Neural cell (in vitro differentiated cells): Measurements from ENCODE around the gene PPP2R5A. TPM values are rescaled to one million over a fixed set of nuclear protein-coding genes. Genes with fewer than 3 reads are reported as not detected.

Source experiments
- H2AFZ ChIP-seq: fragments of 200-600, 300-800 bp; sonication (generic), shearing (Covaris generic); 2 replicates; pipeline ENCODE4 v1.6.0; 2014; ENCODE audit warnings: low read depth, mild to moderate bottlenecking, antibody characterized with exemption, low read length, moderate library complexity
- H3F3A ChIP-seq: fragments of 200-600 bp; shearing (Covaris generic); 2 replicates; pipeline ENCODE4 v1.6.1; 2016; ENCODE audit warnings: mild to moderate bottlenecking, moderate library complexity, mixed read lengths, antibody characterized with exemption, low read length; ENCODE audit not compliant: insufficient read depth, poor library complexity, severe bottlenecking
- H3K27ac ChIP-seq: fragments of 200-600, 300-800 bp; sonication (generic), shearing (Covaris generic); 2 replicates; pipeline ENCODE4 v1.5.1; 2014; ENCODE audit warnings: mild to moderate bottlenecking, low read length, moderate library complexity
- H3K27me3 ChIP-seq: fragments of 300-800, 200-600 bp; sonication (generic), shearing (Covaris generic); 2 replicates; pipeline ENCODE4 v1.6.0; 2014; ENCODE audit warnings: mild to moderate bottlenecking, low read depth, low read length, moderate library complexity; ENCODE audit not compliant: insufficient read depth
- H3K36me3 ChIP-seq: fragments of 300-800, 200-600 bp; sonication (generic), shearing (Covaris generic); 2 replicates; pipeline ENCODE4 v1.5.1; 2014; ENCODE audit warnings: mild to moderate bottlenecking, antibody characterized with exemption, low read length, moderate library complexity; ENCODE audit not compliant: insufficient read depth
- H3K4me2 ChIP-seq: fragments of 300-800, 200-600 bp; sonication (generic), shearing (Covaris generic); 2 replicates; pipeline ENCODE4 v1.6.0; 2014; ENCODE audit warnings: mild to moderate bottlenecking, low read length
- H3K4me3 ChIP-seq: fragments of 300-800, 200-600 bp; sonication (generic), shearing (Covaris generic); 2 replicates; pipeline ENCODE4 v1.5.1; 2014; ENCODE audit warnings: mild to moderate bottlenecking, low read length, moderate library complexity
- H3K79me2 ChIP-seq: fragments of 200-600 bp; shearing (Covaris generic); replicated peaks from 2 replicates; pipeline ENCODE4 v1.6.0; 2014; ENCODE audit warnings: mild to moderate bottlenecking, low read length, moderate library complexity; ENCODE audit not compliant: insufficient read depth
- H3K9ac ChIP-seq: fragments of 300-800, 200-600 bp; sonication (generic), shearing (Covaris generic); 2 replicates; pipeline ENCODE4 v1.6.1; 2016; ENCODE audit warnings: mild to moderate bottlenecking, low read length, mixed read lengths
- H3K9me2 ChIP-seq: fragments of 200-600 bp; shearing (Covaris generic); 2 replicates; pipeline ENCODE4 v1.6.1; 2016; ENCODE audit warnings: mild to moderate bottlenecking, low read length, mixed read lengths; ENCODE audit not compliant: insufficient read depth
- H3K9me3 ChIP-seq: fragments of 200-600, 300-800 bp; sonication (generic), shearing (Covaris generic); 2 replicates; pipeline ENCODE4 v1.6.1; 2016; ENCODE audit warnings: mild to moderate bottlenecking, mixed run types, low read length, moderate library complexity, mixed read lengths
- H4K20me1 ChIP-seq: fragments of 200-600 bp; shearing (Covaris generic); 2 replicates; pipeline ENCODE4 v1.6.1; 2016; ENCODE audit warnings: mild to moderate bottlenecking, mixed run types; ENCODE audit not compliant: insufficient read depth
- CTCF ChIP-seq: fragments of 450-650 bp; IDR thresholded peaks from 2 replicates; pipeline ENCODE4 v1.5.1; 2014; ENCODE audit warnings: antibody characterized with exemption, mild to moderate bottlenecking, moderate library complexity; ENCODE audit not compliant: poor library complexity, severe bottlenecking
- EP300 ChIP-seq: fragments of 450-650 bp; conservative IDR thresholded peaks from 2 replicates; pipeline ENCODE4 v1.6.1; 2014; ENCODE audit warnings: antibody characterized with exemption, mild to moderate bottlenecking, moderate library complexity; ENCODE audit not compliant: poor library complexity, severe bottlenecking
- EZH2 ChIP-seq: fragments of 200-600, 300-800 bp; shearing (Covaris generic), sonication (generic); IDR thresholded peaks from 2 replicates; pipeline ENCODE4 v1.6.1; 2014; ENCODE audit warnings: antibody characterized with exemption, low read length, borderline replicate concordance, mild to moderate bottlenecking; ENCODE audit not compliant: insufficient read depth, poor library complexity, severe bottlenecking
- MXI1 ChIP-seq: fragments of 450-650 bp; conservative IDR thresholded peaks from 2 replicates; pipeline ENCODE4 v1.6.1; 2014; ENCODE audit warnings: antibody characterized with exemption, mild to moderate bottlenecking; ENCODE audit not compliant: poor library complexity, severe bottlenecking
- POLR2AphosphoS5 ChIP-seq: IDR thresholded peaks from 2 replicates; pipeline ENCODE4 v1.6.1; 2012
- RAD21 ChIP-seq: fragments of 450-650 bp; conservative IDR thresholded peaks from 2 replicates; pipeline ENCODE4 v1.6.1; 2014; ENCODE audit warnings: antibody characterized with exemption, mild to moderate bottlenecking, moderate library complexity
- REST ChIP-seq: IDR thresholded peaks from 2 replicates; pipeline ENCODE4 v1.6.1; 2012; ENCODE audit warnings: borderline replicate concordance
- SMC3 ChIP-seq: fragments of 450-650 bp; conservative IDR thresholded peaks from 2 replicates; pipeline ENCODE4 v1.6.1; 2014; ENCODE audit warnings: antibody characterized with exemption, mild to moderate bottlenecking, moderate library complexity; ENCODE audit not compliant: poor library complexity
- TAF1 ChIP-seq: IDR thresholded peaks from 2 replicates; pipeline ENCODE4 v1.6.1; 2012; ENCODE audit warnings: low read depth
- polyA plus RNA-seq: library from polyadenylated mRNA; depleted of rRNA; stranded (reverse); fragments of >200 nt; gene quantifications from 2 replicates; pipeline ENCODE4 v1.2.3, GENCODE V29; 2014

The PPP2R5A gene
- polyA plus RNA-seq, 1 donor from 2014 or later, result 5.9 TPM

- TF ChIP-seq POLR2AphosphoS5 (no peak), EP300 (no peak), REST (no peak), CTCF (no peak), MXI1 (no peak), RAD21 (no peak)
- no peak overlapping the region for H3K9ac ChIP-seq
- no peaks in the 10 kb centered on the region for H4K20me1 ChIP-seq
- no peaks in the 10 kb centered on the region for H3F3A ChIP-seq
- H2AFZ ChIP-seq, result no peak overlapping the region
- no peaks in the 10 kb centered on the region for H3K27me3 ChIP-seq
- H3K36me3 ChIP-seq, result no peaks in the 10 kb centered on the region
- H3K4me2 ChIP-seq, result no peak overlapping the region
- H3K79me2 ChIP-seq, result no peaks in the 10 kb centered on the region
- H3K9me3 ChIP-seq, result no peaks in the 10 kb centered on the region
- no peaks in the 10 kb centered on the region for H3K9me2 ChIP-seq
- H3K4me3 ChIP-seq, result no peak overlapping the region
- no peak overlapping the region for H3K27ac ChIP-seq
Observed at GRCh38 chr1:212259693-212260480, 25.3 kb upstream of the PPP2R5A start.

- Histone ChIP-seq H4K20me1 (no peaks in the 10 kb centered on the region), H3K9ac (no peak overlapping the region), H2AFZ (no peak overlapping the region), H3K4me3 (no peak overlapping the region), H3K27me3 (no peaks in the 10 kb centered on the region), H3K9me3 (no peaks in the 10 kb centered on the region), H3K79me2 (no peaks in the 10 kb centered on the region), H3K36me3 (no peaks in the 10 kb centered on the region), H3K9me2 (no peaks in the 10 kb centered on the region), H3K27ac (no peak overlapping the region), H3F3A (no peaks in the 10 kb centered on the region), H3K4me2 (no peak overlapping the region)
- TF ChIP-seq RAD21, result no peak
- no peak for TF ChIP-seq SMC3
- no peak for TF ChIP-seq CTCF
- no peak for TF ChIP-seq MXI1
- TF ChIP-seq EZH2, result no peak
- no peak for TF ChIP-seq REST
- TF ChIP-seq EP300, result no peak
- no peak for TF ChIP-seq POLR2AphosphoS5
- no peak for TF ChIP-seq TAF1
Observed at GRCh38 chr1:212260557-212261355, 24.5 kb upstream of the PPP2R5A start.
